GM18498 (cell line): ENCODE data around the gene CD44.

Source experiments
- ATAC-seq: cut with Tn5 transposase; IDR thresholded peaks from one replicate; pipeline ENCODE4 v1.9.1; 2021; ENCODE audit warnings: mild to moderate bottlenecking, moderate library complexity; ENCODE audit not compliant: unreplicated experiment

Gene CD44

GRCh38 chr11:35250621-35251020, 111.7 kb downstream of the CD44 start:
- no peak for ATAC-seq

- ATAC-seq = no peak
Observed at GRCh38 chr11:35253237-35253636, 114.3 kb downstream of the CD44 start.

GRCh38 chr11:35255514-35255913, 116.5 kb downstream of the CD44 start:
- no peak for ATAC-seq

GRCh38 chr11:35256296-35256695, 117.3 kb downstream of the CD44 start:
- no peak for ATAC-seq

- peak; percentile 100 for ATAC-seq
Observed at GRCh38 chr11:35257281-35257680, 118.3 kb downstream of the CD44 start.

GRCh38 chr11:35259529-35259928, 120.6 kb downstream of the CD44 start:
- ATAC-seq = no peak

- ATAC-seq = no peak
Observed at GRCh38 chr11:35260342-35260985, 121.5 kb downstream of the CD44 start.

- no peak for ATAC-seq
Observed at GRCh38 chr11:35261197-35261596, 122.2 kb downstream of the CD44 start.

GRCh38 chr11:35262056-35262455, 123.1 kb downstream of the CD44 start:
- ATAC-seq = no peak

- no peak for ATAC-seq
Observed at GRCh38 chr11:35262735-35263134, 123.8 kb downstream of the CD44 start.

GRCh38 chr11:35265755-35266454, 126.9 kb downstream of the CD44 start:
- ATAC-seq = no peak

- ATAC-seq = no peak
Observed at GRCh38 chr11:35267504-35267903, 128.5 kb downstream of the CD44 start.

- no peak for ATAC-seq
Observed at GRCh38 chr11:35270342-35270741, 131.4 kb downstream of the CD44 start.

- no peak for ATAC-seq
Observed at GRCh38 chr11:35271031-35271430, 132.1 kb downstream of the CD44 start.

GRCh38 chr11:35272391-35272902, 133.5 kb downstream of the CD44 start:
- peak; percentile 89 for ATAC-seq

GRCh38 chr11:35274909-35275785, 136.2 kb downstream of the CD44 start:
- ATAC-seq = no peak

GRCh38 chr11:35275786-35276170, 136.8 kb downstream of the CD44 start:
- no peak for ATAC-seq

GRCh38 chr11:35276396-35277145, 137.6 kb downstream of the CD44 start:
- ATAC-seq = no peak

- ATAC-seq = no peak
Observed at GRCh38 chr11:35277827-35278226, 138.9 kb downstream of the CD44 start.

GRCh38 chr11:35280727-35281126, 141.8 kb downstream of the CD44 start:
- ATAC-seq = no peak

- no peak for ATAC-seq
Observed at GRCh38 chr11:35281169-35281688, 142.3 kb downstream of the CD44 start.
